Measurements from ENCODE around the gene GLT8D1. TPM values are rescaled to one million over a fixed set of nuclear protein-coding genes. Genes with fewer than 3 reads are reported as not detected.

The GLT8D1 gene
- total and polyA plus RNA-seq, 2 of the 13 experiments (the other 11 are each of a cell fraction or from before 2014, with no cell fraction given) = 110 to 121 TPM

DNA sequence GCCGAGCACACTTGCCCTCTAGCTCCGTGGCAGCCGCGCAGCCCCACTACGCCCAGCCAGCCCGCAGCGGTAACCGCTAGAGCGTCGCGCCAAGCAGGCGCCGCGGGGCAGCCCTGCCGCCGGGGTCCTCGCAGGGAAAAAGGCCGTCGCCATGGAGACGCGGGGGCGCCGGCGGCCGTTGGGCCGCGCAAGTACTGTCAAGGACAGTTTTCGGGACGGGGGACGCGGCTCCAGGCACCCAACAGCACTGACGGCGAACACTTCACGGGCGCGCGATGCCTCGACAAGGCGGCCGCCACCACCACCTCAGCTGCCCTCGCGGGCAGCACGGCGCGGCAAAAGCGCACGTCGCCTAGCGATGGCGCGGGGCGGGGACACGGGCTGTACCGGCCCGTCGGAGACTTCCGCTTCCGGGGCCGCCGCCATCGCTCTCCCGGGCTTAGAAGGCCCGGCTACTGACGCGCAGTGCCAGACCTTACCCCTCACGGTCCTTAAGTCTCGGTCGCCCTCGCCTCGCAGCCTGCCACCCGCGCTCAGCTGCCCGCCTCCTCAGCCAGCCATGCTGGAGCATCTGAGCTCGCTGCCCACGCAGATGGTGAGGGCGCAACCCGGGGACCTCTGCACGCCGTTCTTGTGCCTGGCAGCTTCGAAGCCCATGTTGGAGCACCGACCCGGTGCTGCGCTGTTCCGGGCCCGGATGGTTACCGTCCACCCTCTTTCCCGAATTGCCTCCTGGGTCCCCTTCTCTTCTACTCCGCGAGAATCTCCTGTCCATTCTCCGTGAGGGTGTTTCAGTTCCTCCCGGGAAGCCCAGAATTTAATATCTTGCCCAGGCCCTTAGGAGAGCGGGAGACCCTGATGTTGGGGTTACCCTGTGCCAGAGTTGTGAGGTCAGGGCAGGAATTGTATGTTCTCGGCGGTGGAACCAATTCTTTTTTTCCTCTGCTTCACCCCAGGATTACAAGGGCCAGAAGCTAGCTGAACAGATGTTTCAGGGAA lies at the start of gene GLT8D1, which contains the start of gene SPCS1 (continued):
- TF ChIP-seq ZNF605 (CRISPR knock-in tag; IDR thresholded peaks at IDR 0.05) (peak; percentile 85), ZNF672 (CRISPR knock-in tag; IDR thresholded peaks at IDR 0.05) (no peak), ZNF616 (CRISPR knock-in tag; IDR thresholded peaks at IDR 0.05; ENCODE audit: low read depth) (0 out of 2 replicates have a peak, but pooled peaks have one; percentile 22), ZBTB42 (CRISPR knock-in tag; IDR thresholded peaks at IDR 0.05) (peak; percentile 70; the same call in 1 of the 2 replicates), ZNF737 (CRISPR knock-in tag; IDR thresholded peaks at IDR 0.05; ENCODE audit: borderline replicate concordance) (no peak), DNMT1 (CRISPR knock-in tag; IDR thresholded peaks at IDR 0.05) (0 out of 2 replicates have a peak, but pooled peaks have one; percentile 20), NONO (IDR thresholded peaks at IDR 0.05) (no peak), NONO (CRISPR knock-in tag; conservative IDR thresholded peaks at IDR 0.05) (peak; percentile 48; the same call in 1 of the 2 replicates), RBM22 (optimal IDR thresholded peaks at IDR 0.05; ENCODE audit: low read length) (no peak), ZNF230 (CRISPR knock-in tag; IDR thresholded peaks at IDR 0.05) (no peak), SRY (CRISPR knock-in tag; IDR thresholded peaks at IDR 0.05) (peak; percentile 52; the same call in 1 of the 2 replicates), KDM4B (CRISPR knock-in tag; IDR thresholded peaks at IDR 0.05) (peak; percentile 44; the same call in 1 of the 2 replicates), GATA4 (IDR thresholded peaks at IDR 0.05; ENCODE audit: borderline replicate concordance, low read depth) (peak; percentile 11; the same call in 1 of the 2 replicates), XRCC5 (optimal IDR thresholded peaks at IDR 0.05; ENCODE audit: low read length) (peak; percentile 14), CREB1 (IDR thresholded peaks at IDR 0.05) (peak; percentile 58; the same call in 1 of the 2 replicates), CREB1 (CRISPR knock-in tag; IDR thresholded peaks at IDR 0.05) (no peak), CHCHD3 (CRISPR knock-in tag; IDR thresholded peaks at IDR 0.05) (peak; percentile 77; the same call in 1 of the 2 replicates), RFX1 (IDR thresholded peaks at IDR 0.05) (peak; percentile 99), ZNF891 (CRISPR knock-in tag; IDR thresholded peaks at IDR 0.05) (peak; percentile 90), NCOR1 (IDR thresholded peaks at IDR 0.05; ENCODE audit: borderline replicate concordance, low read length) (no peak), SETDB1 (CRISPR knock-in tag; IDR thresholded peaks at IDR 0.05; ENCODE audit: borderline replicate concordance) (no peak)
- TF ChIP-seq, protein P1, sequence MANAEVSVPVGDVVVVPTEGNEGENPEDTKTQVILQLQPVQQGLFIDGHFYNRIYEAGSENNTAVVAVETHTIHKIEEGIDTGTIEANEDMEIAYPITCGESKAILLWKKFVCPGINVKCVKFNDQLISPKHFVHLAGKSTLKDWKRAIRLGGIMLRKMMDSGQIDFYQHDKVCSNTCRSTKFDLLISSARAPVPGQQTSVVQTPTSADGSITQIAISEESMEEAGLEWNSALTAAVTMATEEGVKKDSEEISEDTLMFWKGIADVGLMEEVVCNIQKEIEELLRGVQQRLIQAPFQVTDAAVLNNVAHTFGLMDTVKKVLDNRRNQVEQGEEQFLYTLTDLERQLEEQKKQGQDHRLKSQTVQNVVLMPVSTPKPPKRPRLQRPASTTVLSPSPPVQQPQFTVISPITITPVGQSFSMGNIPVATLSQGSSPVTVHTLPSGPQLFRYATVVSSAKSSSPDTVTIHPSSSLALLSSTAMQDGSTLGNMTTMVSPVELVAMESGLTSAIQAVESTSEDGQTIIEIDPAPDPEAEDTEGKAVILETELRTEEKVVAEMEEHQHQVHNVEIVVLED (CRISPR knock-in tag; IDR thresholded peaks at IDR 0.05; ENCODE audit: borderline replicate concordance) = peak; percentile 89
- TF ChIP-seq, protein P2, sequence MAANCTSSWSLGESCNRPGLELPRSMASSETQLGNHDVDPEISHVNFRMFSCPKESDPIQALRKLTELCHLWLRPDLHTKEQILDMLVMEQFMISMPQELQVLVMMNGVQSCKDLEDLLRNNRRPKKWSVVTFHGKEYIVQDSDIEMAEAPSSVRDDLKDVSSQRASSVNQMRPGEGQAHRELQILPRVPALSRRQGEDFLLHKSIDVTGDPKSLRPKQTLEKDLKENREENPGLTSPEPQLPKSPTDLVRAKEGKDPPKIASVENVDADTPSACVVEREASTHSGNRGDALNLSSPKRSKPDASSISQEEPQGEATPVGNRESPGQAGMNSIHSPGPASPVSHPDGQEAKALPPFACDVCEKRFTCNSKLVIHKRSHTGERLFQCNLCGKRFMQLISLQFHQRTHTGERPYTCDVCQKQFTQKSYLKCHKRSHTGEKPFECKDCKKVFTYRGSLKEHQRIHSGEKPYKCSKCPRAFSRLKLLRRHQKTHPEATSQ (CRISPR knock-in tag; IDR thresholded peaks at IDR 0.05; ENCODE audit: borderline replicate concordance) = peak; percentile 88
- TF ChIP-seq, protein P3, sequence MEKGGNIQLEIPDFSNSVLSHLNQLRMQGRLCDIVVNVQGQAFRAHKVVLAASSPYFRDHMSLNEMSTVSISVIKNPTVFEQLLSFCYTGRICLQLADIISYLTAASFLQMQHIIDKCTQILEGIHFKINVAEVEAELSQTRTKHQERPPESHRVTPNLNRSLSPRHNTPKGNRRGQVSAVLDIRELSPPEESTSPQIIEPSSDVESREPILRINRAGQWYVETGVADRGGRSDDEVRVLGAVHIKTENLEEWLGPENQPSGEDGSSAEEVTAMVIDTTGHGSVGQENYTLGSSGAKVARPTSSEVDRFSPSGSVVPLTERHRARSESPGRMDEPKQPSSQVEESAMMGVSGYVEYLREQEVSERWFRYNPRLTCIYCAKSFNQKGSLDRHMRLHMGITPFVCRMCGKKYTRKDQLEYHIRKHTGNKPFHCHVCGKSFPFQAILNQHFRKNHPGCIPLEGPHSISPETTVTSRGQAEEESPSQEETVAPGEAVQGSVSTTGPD (CRISPR knock-in tag; IDR thresholded peaks at IDR 0.05) = no peak

All from HepG2 (cell line).